NCI-H1417 treated with DMSO at 0.1 percent for 48 hours (cell line): ENCODE data around the gene KCNH1.

Source experiments
- DNase-seq: peaks from one replicate; lab custom pipeline; 2025; lab: John Stamatoyannopoulos, UW

The KCNH1 gene

DNA sequence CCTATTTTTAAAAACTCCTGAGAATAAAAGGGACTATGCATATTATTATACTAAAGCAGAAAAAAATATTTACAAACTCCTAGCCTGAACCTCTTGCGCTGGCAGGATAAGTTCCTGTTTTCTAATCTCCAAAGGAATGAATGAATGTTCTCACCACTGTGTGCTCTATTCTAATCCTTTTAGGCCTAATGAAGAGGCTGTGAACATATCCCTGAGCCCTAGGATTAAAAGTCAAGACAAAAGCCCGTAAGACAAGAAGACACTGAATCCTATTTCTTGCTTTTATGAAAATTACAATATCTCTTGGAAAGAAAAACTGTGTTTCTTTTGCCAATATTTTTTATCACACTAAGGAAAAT is 487.7 kb downstream of the KCNH1 start:
- DNase-seq: no peak

- no peak for DNase-seq
Measured at GRCh38 chr1:210645582-210646257, 488.2 kb downstream of the KCNH1 start.

DNA sequence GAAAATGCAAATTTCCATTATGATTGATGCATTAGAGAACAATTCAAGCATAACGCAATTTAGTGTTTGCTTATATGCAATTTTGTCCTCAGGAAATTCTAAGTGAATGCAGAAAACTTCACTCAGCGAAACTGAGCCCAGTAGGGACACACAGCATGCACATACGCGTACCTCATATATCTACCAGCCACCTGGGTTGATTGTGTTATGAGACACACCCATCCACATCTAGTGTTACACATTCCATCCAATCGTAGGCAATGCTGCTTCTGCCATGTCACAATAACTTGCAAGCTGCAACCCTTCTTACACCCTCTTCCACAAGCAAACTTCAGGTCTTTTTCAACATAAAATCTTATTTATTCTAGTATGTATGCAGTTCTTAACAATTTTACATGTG is 492.4 kb downstream of the KCNH1 start:
- peak; percentile 12 for DNase-seq

- no peak for DNase-seq
Measured at GRCh38 chr1:210635108-210635507, 498.8 kb downstream of the KCNH1 start.

GRCh38 chr1:210633636-210634035 is 500.3 kb downstream of the KCNH1 start:
- DNase-seq: no peak

GRCh38 chr1:210633140-210633539 is 500.8 kb downstream of the KCNH1 start:
- no peak for DNase-seq

DNA sequence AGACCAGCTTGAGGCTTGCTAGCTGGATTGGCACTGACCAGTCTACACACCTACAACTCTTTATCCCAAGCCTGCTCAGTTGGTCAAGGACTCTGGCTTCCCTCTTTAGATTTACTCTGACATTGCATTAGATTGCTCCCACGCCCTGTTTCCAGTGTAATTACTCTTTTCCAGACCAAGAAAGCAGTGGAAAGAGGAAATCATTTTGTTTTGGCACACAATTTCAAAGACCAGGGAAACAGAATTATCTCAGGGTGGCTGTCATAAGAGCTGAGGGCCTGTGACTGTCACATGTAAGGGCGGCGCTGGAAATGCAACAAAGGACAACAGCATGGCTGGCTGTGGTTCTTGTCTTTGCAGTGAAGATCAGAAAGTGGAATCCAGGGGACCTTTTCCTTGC is 502.5 kb downstream of the KCNH1 start:
- DNase-seq: no peak

GRCh38 chr1:210629276-210629675 is 504.7 kb downstream of the KCNH1 start:
- no peak for DNase-seq

DNA sequence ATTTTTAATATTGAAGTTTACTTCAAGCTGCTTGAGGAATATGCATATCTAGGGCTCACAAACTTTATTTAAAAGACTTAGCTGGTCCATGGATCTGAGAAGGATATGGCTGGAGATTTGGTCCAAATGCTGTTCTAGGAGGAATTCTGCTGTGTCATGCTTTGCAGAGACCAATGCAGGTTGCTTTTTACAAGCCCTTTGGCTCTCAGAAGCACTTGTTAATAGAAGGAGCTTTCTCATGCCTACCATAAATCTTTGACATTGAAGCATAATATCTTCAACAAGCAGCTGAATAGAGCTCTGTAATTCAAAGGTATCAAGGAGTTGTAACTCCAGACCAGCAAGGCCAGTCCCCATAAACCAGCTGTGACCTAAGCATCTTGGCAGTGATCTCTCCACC is 506.2 kb downstream of the KCNH1 start:
- DNase-seq: no peak
